HCT116 (cell line): ENCODE measurements around the gene CPSF4L. TPM values are rescaled to one million over a fixed set of nuclear protein-coding genes. Genes with fewer than 3 reads are reported as not detected.

ENCODE experiments used
- ATAC-seq: fragments of 200-7000 bp; cut with Tn5 transposase; 2 replicates; pipeline ENCODE4 v1.9.1; 2020; ENCODE audit warnings: mild to moderate bottlenecking, moderate library complexity
- BruUV-seq: library from RNA; stranded (reverse); fragments of 400-500 nt; replicated peaks from 2 replicates; lab custom pipeline; 2021; lab: Mats Ljungman, UMichigan
- CTCF ChIA-PET: fragments of 300-600 bp; sonication (Branson Sonifier 250); formaldehyde crosslinking; loops from one replicate; lab custom pipeline; 2021; ENCODE audit warnings: antibody characterized with exemption; lab: Charles Lee
- POLR2A ChIA-PET: fragments of 300-600, 350-600 bp; sonication (Branson Sonifier 250); formaldehyde crosslinking; loops from one replicate; lab custom pipeline; 2021; ENCODE audit warnings: antibody characterized with exemption; lab: Charles Lee
- RAD21 ChIA-PET, 2 experiments: fragments of 300-600 bp; sonication (Branson Sonifier 250); formaldehyde crosslinking; loops; one replicate each; lab custom pipeline; 2023; ENCODE audit warnings: low total read pairs in 2 of 2; ENCODE audit not compliant: uncharacterized antibody in 2 of 2, unreplicated experiment in 2 of 2, low non-redundant PET in 1 of 2; lab: Charles Lee
- DNase-seq: peaks from one replicate; pipeline ENCODE4 v3.0.0-alpha.2; 2010; ENCODE audit warnings: low read depth, low spot score
- H2AFZ ChIP-seq: fragments of 200-600 bp; shearing (Covaris generic), sonication (generic); 2 replicates; pipeline ENCODE4 v1.6.1; 2017; ENCODE audit warnings: low read depth, mixed run types, mixed read lengths, antibody characterized with exemption, low read length; ENCODE audit not compliant: poor library complexity, severe bottlenecking
- H3K27ac ChIP-seq: 2 replicates; pipeline ENCODE4 v1.5.1; 2012; ENCODE audit warnings: low read depth, low read length
- H3K27me3 ChIP-seq: fragments of 200-600 bp; sonication (generic); 2 replicates; pipeline ENCODE4 v1.6.1; 2016; ENCODE audit warnings: mixed run types, low read length, mixed read lengths; ENCODE audit not compliant: insufficient read depth
- H3K36me3 ChIP-seq, 2 experiments: fragments of 200-500 bp in 1 of 2; fragments of 200-600 bp in 1 of 2; sonication (Bioruptor generic) in 1 of 2; sonication (generic) in 1 of 2; 2 replicates each; pipeline versions ENCODE4 v1.5.1 to v1.6.1; 2014 to 2016; ENCODE audit warnings: low read length in 2 of 2, inconsistent platforms in 1 of 2, mixed read lengths in 1 of 2, mixed run types in 1 of 2; ENCODE audit not compliant: insufficient read depth in 2 of 2, control insufficient read depth in 1 of 2
- H3K4me1 ChIP-seq, 2 experiments: fragments of 200-600 bp in 1 of 2; sonication (generic) in 1 of 2; 2 replicates each; pipeline versions ENCODE4 v1.5.1 to v1.6.1; 2012 to 2017; ENCODE audit warnings: low read length in 2 of 2, inconsistent platforms in 1 of 2, mild to moderate bottlenecking in 1 of 2, mixed read lengths in 1 of 2, mixed run types in 1 of 2, moderate library complexity in 1 of 2; ENCODE audit not compliant: insufficient read depth in 2 of 2, control insufficient read depth in 1 of 2
- H3K4me2 ChIP-seq: fragments of 200-600 bp; sonication (generic); 2 replicates; pipeline ENCODE4 v1.6.1; 2017; ENCODE audit warnings: mixed run types, low read length, mixed read lengths
- H3K4me3 ChIP-seq, 2 experiments: fragments of 200-600 bp in 1 of 2; sonication (generic) in 1 of 2; replicated peaks in 1 of 2; 2 replicates each; pipeline ENCODE4 v1.5.1; 2011 to 2016; ENCODE audit warnings: low read length in 2 of 2, control low read depth in 1 of 2, low read depth in 1 of 2, mild to moderate bottlenecking in 1 of 2, mixed read lengths in 1 of 2, mixed run types in 1 of 2
- H3K79me2 ChIP-seq: fragments of 200-600 bp; sonication (generic); 2 replicates; pipeline ENCODE4 v1.6.1; 2017; ENCODE audit warnings: mild to moderate bottlenecking, mixed run types, low read length, moderate library complexity, mixed read lengths; ENCODE audit not compliant: insufficient read depth
- H3K9ac ChIP-seq: fragments of 200-600 bp; sonication (generic); 2 replicates; pipeline ENCODE4 v1.6.1; 2016; ENCODE audit warnings: low read length, mixed read lengths
- H3K9me2 ChIP-seq: fragments of 200-600 bp; sonication (generic), shearing (Covaris generic); 2 replicates; pipeline ENCODE4 v1.6.1; 2017; ENCODE audit warnings: mixed run types, mild to moderate bottlenecking, moderate library complexity; ENCODE audit not compliant: insufficient read depth
- H3K9me3 ChIP-seq, 2 experiments: fragments of 200-500 bp in 1 of 2; fragments of 200-600 bp in 1 of 2; sonication (Bioruptor generic) in 1 of 2; sonication (generic) in 1 of 2; 2 replicates each; pipeline ENCODE4 v1.6.1; 2014 to 2017; ENCODE audit warnings: low read length in 2 of 2, mixed read lengths in 2 of 2, inconsistent platforms in 1 of 2, low read depth in 1 of 2, mild to moderate bottlenecking in 1 of 2, mixed run types in 1 of 2, moderate library complexity in 1 of 2; ENCODE audit not compliant: control insufficient read depth in 1 of 2, insufficient read depth in 1 of 2
- H4K20me1 ChIP-seq: fragments of 200-600 bp; sonication (generic), shearing (Covaris generic); 2 replicates; pipeline ENCODE4 v1.6.1; 2017; ENCODE audit warnings: mixed run types, mild to moderate bottlenecking, moderate library complexity; ENCODE audit not compliant: insufficient read depth
- CEBPB ChIP-seq: IDR thresholded peaks from 2 replicates; pipeline ENCODE4 v1.6.1; 2012; ENCODE audit warnings: low read depth
- EGR1 ChIP-seq: IDR thresholded peaks from 2 replicates; pipeline ENCODE4 v1.6.1; 2012; ENCODE audit warnings: low read depth
- ELF1 ChIP-seq: IDR thresholded peaks from 2 replicates; pipeline ENCODE4 v1.6.1; 2012; ENCODE audit warnings: low read depth, borderline replicate concordance
- FOSL1 ChIP-seq: IDR thresholded peaks from 2 replicates; pipeline ENCODE4 v1.6.1; 2012; ENCODE audit warnings: low read depth
- JUND ChIP-seq: IDR thresholded peaks from 2 replicates; pipeline ENCODE4 v1.6.1; 2012
- POLR2AphosphoS5 ChIP-seq: IDR thresholded peaks from 2 replicates; pipeline ENCODE4 v1.6.1; 2011; ENCODE audit warnings: mild to moderate bottlenecking, low read depth, low read length, moderate library complexity
- RAD21 ChIP-seq: IDR thresholded peaks from 2 replicates; pipeline ENCODE4 v1.6.1; 2012; ENCODE audit warnings: low read depth, mild to moderate bottlenecking
- SIN3A ChIP-seq: IDR thresholded peaks from 2 replicates; pipeline ENCODE4 v1.6.1; 2012; ENCODE audit warnings: low read depth
- SP1 ChIP-seq: IDR thresholded peaks from 2 replicates; pipeline ENCODE4 v1.6.1; 2012; ENCODE audit warnings: low read depth
- SRF ChIP-seq: IDR thresholded peaks from 2 replicates; pipeline ENCODE4 v1.6.1; 2012; ENCODE audit warnings: low read depth
- TCF7L2 ChIP-seq: IDR thresholded peaks from 2 replicates; pipeline ENCODE4 v1.7.0; 2011; ENCODE audit warnings: borderline replicate concordance, inconsistent platforms; ENCODE audit not compliant: insufficient read depth, insufficient read length; ENCODE audit errors: extremely low read depth
- intact Hi-C: fragments of 100-400 bp; cut with micrococcal nuclease; formaldehyde crosslinking; loops from 2 replicates; pipeline ENCODE4 v1.10.0; 2022
- total RNA-seq: library from RNA; stranded (reverse); gene quantifications from one replicate; pipeline ENCODE4 v1.2.1, GENCODE V29; 2021; ENCODE audit not compliant: unreplicated experiment
- TF ChIP-seq, protein P1 (sequence below): IDR thresholded peaks from 2 replicates; pipeline ENCODE4 v1.6.1; 2011; ENCODE audit warnings: mild to moderate bottlenecking, low read length, moderate library complexity; ENCODE audit not compliant: insufficient replicate concordance; ENCODE audit errors: extremely low read depth
- TF ChIP-seq, protein P2 (sequence below): IDR thresholded peaks from 2 replicates; pipeline ENCODE4 v1.6.1; 2012

Gene CPSF4L
- total RNA-seq, 1 experiment from 2014 or later, result not detected

DNA sequence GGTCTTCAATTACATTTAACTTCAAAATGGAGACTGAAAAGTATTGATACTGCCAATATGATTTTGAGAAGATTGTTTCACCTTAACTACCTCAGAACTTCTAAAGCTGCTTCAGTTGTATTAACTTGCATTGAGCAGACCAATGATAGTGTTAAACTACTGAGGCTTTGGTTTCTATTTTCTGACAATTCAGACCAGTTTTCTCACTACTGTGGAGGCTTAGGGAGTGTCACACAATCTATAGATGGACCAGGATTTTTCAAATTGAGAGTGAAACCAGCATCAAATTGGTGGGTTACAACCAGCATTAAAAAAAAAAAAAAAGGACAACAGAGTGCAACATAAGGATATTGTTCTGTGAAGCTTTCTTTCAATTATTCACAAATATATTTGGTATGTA lies 47.7 kb downstream of the CPSF4L start:
- Histone ChIP-seq H3K4me2 (no peak overlapping the region), H3K9me2 (no peaks in the 10 kb centered on the region), H3K9me3 (no peaks in the 10 kb centered on the region), H2AFZ (no peak overlapping the region), H4K20me1 (no peaks in the 10 kb centered on the region; the same call in 1 of the 2 replicates), H3K27ac (no peak overlapping the region), H3K4me3 (no peak overlapping the region), H3K36me3 (peaks cover 10 to 18% of the 10 kb centered on the region in 2 experiments), H3K9ac (no peak overlapping the region), H3K27me3 (no peaks in the 10 kb centered on the region), H3K79me2 (peaks cover 60% of the 10 kb centered on the region), H3K4me1 (no peaks in the 10 kb centered on the region; a peak in 1 of 4 replicates)
- ATAC-seq, result no peak
- DNase-seq, result no peak
- RAD21 ChIA-PET, result no interaction called here
- intact Hi-C loops, result no loop called here
- TF ChIP-seq, protein P1, sequence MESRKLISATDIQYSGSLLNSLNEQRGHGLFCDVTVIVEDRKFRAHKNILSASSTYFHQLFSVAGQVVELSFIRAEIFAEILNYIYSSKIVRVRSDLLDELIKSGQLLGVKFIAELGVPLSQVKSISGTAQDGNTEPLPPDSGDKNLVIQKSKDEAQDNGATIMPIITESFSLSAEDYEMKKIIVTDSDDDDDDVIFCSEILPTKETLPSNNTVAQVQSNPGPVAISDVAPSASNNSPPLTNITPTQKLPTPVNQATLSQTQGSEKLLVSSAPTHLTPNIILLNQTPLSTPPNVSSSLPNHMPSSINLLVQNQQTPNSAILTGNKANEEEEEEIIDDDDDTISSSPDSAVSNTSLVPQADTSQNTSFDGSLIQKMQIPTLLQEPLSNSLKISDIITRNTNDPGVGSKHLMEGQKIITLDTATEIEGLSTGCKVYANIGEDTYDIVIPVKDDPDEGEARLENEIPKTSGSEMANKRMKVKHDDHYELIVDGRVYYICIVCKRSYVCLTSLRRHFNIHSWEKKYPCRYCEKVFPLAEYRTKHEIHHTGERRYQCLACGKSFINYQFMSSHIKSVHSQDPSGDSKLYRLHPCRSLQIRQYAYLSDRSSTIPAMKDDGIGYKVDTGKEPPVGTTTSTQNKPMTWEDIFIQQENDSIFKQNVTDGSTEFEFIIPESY, result no peak
- TF ChIP-seq, protein P2, sequence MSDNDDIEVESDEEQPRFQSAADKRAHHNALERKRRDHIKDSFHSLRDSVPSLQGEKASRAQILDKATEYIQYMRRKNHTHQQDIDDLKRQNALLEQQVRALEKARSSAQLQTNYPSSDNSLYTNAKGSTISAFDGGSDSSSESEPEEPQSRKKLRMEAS, result no peak
- POLR2A ChIA-PET, result no interaction called here
- CTCF ChIA-PET, result interaction anchor here (1.2 to 1.6 kb wide), 2 partner anchors 156 to 657 kb away, joined by 3 to 7 read pairs; no protein-coding TSS in a partner anchor
- no TSS peak for BruUV-seq

DNA sequence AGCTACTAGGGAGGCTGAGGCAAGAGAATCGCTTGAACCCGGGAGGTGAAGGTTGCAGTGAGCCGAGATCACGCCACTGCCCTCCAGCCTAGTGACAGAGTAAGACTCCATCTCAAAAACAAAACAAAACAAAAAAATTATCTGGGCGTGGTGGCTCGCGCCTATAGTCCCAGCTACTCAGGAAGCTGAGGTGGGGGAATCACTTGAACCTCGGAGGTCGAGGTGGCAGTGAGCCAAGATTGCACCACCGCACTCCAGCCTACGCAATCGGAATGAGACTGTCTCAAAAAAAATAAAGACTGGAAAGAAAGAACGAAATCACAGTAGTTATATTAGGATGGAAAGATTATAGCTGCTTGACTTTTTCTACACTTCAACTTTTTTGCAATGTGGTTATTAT lies 49.9 kb downstream of the CPSF4L start:
- no TSS peak for BruUV-seq
- Histone ChIP-seq H3K27ac (no peak overlapping the region), H3K4me2 (no peak overlapping the region), H3K4me3 (no peak overlapping the region), H3K9ac (no peak overlapping the region), H3K27me3 (no peaks in the 10 kb centered on the region), H2AFZ (no peak overlapping the region), H3K36me3 (peaks cover 30 to 35% of the 10 kb centered on the region in 2 experiments), H3K9me2 (no peaks in the 10 kb centered on the region), H4K20me1 (no peaks in the 10 kb centered on the region; the same call in 1 of the 2 replicates), H3K4me1 (no peaks in the 10 kb centered on the region; a peak in 1 of 4 replicates), H3K79me2 (peaks cover 51% of the 10 kb centered on the region), H3K9me3 (no peaks in the 10 kb centered on the region)
- intact Hi-C loops, result no loop called here
- ChIA-PET RAD21 (no interaction called here), POLR2A (no interaction called here), CTCF (interaction anchor here (0.7 to 2.5 kb wide), 3 partner anchors 11 to 158 kb away, joined by 3 to 6 read pairs (median 3); no protein-coding TSS in a partner anchor)
- ATAC-seq (no peak), DNase-seq (no peak)
- TF ChIP-seq, protein P2, result no peak
- TF ChIP-seq SRF (no peak), SP1 (no peak), SIN3A (no peak), FOSL1 (no peak), RAD21 (no peak), EGR1 (no peak), ELF1 (no peak), JUND (no peak), CEBPB (no peak), POLR2AphosphoS5 (no peak), TCF7L2 (no peak)
- TF ChIP-seq, protein P1, result no peak
